ENCODE measurements around the gene GASK1B. TPM values are rescaled to one million over a fixed set of nuclear protein-coding genes. Genes with fewer than 3 reads are reported as not detected.
A peak's percentile ranks its signal among the peaks of the same experiment; 100 is the strongest.

The GASK1B gene
- total and polyA plus RNA-seq, 2 of the 13 experiments (the other 11 are each of a cell fraction or from before 2014, with no cell fraction given) = 29.1 to 40.4 TPM

DNA sequence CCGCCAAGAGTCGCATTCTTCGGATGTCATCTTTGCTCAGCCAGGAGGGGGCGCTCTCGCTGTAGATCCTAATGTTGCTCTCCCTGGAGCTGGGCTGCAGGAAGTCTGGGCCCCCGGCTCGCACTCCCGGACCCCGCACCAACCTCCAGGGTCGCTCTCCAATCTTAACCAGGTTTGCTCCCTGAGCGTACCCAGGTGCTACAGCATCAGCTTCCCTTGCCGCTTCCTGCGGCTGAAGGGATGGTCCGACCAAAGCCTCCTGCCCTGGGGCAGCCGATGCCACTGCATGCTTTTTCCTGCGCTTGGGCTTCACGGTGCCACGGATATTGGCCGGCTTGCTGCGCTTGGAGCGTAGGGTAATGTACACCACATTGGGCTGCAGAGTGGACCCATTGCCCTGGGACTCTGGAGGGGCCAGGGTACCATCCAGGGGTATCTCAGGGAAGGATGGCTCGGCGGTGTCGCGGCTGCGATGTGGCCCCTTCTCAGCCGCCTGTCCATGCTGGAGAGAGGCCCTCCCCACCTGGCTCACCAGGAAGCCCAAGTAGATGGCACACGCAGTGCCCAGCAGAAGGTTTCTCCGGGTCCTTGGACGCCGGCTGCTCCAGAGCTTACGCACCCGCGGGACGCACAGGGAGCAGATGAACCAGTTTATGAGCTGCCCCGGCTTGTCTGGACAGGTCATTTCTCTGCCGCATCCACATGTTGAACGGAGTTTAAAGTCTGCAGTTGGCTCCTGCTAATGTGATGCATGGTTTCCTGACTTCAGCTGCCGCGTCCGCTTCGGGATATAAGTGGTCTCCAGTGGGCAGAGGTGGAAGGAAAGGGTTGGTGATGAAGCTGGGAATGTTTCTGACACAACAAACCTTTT lies 1.9 kb downstream of the GASK1B start (continued):
- TF ChIP-seq CBX1 (IDR thresholded peaks at IDR 0.05; ENCODE audit: low read depth) = no peak
- TF ChIP-seq, protein P1, sequence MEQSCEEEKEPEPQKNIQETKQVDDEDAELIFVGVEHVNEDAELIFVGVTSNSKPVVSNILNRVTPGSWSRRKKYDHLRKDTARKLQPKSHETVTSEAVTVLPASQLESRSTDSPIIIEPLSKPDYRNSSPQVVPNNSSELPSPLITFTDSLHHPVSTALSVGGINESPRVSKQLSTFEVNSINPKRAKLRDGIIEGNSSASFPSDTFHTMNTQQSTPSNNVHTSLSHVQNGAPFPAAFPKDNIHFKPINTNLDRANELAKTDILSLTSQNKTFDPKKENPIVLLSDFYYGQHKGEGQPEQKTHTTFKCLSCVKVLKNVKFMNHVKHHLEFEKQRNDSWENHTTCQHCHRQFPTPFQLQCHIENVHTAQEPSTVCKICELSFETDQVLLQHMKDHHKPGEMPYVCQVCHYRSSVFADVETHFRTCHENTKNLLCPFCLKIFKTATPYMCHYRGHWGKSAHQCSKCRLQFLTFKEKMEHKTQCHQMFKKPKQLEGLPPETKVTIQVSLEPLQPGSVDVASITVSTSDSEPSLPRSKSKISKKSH (CRISPR knock-in tag; IDR thresholded peaks at IDR 0.05; ENCODE audit: borderline replicate concordance) = no peak; the same call in 1 of the 2 replicates
- TF ChIP-seq PHF5A (CRISPR knock-in tag; IDR thresholded peaks at IDR 0.05; ENCODE audit: low read depth, unreplicated experiment) = no peak
- TF ChIP-seq ZNF296 (CRISPR knock-in tag; conservative IDR thresholded peaks at IDR 0.05) = no peak; the same call in 1 of the 2 replicates
- TF ChIP-seq HDAC1 (CRISPR knock-in tag; IDR thresholded peaks at IDR 0.05) = peak; percentile 81
- peak; percentile 54; the same call in 1 of the 2 replicates for TF ChIP-seq TBX2 (CRISPR knock-in tag; IDR thresholded peaks at IDR 0.05; ENCODE audit: borderline replicate concordance)
- TF ChIP-seq SRSF1 (optimal IDR thresholded peaks at IDR 0.05; ENCODE audit: low read depth, low read length) = peak; percentile 20
- TF ChIP-seq SNAI1 (CRISPR knock-in tag; IDR thresholded peaks at IDR 0.05; ENCODE audit: borderline replicate concordance) = no peak
- TF ChIP-seq ARNT (IDR thresholded peaks at IDR 0.05) = no peak
- TF ChIP-seq, protein P2, sequence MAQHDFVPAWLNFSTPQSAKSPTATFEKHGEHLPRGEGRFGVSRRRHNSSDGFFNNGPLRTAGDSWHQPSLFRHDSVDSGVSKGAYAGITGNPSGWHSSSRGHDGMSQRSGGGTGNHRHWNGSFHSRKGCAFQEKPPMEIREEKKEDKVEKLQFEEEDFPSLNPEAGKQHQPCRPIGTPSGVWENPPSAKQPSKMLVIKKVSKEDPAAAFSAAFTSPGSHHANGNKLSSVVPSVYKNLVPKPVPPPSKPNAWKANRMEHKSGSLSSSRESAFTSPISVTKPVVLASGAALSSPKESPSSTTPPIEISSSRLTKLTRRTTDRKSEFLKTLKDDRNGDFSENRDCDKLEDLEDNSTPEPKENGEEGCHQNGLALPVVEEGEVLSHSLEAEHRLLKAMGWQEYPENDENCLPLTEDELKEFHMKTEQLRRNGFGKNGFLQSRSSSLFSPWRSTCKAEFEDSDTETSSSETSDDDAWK (CRISPR knock-in tag; IDR thresholded peaks at IDR 0.05) = no peak
- TF ChIP-seq, protein P3, sequence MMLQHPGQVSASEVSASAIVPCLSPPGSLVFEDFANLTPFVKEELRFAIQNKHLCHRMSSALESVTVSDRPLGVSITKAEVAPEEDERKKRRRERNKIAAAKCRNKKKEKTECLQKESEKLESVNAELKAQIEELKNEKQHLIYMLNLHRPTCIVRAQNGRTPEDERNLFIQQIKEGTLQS (CRISPR knock-in tag; IDR thresholded peaks at IDR 0.05) = no peak
- no peak for TF ChIP-seq TBP (CRISPR knock-in tag; IDR thresholded peaks at IDR 0.05)
- no peak for TF ChIP-seq MEIS2 (CRISPR knock-in tag; IDR thresholded peaks at IDR 0.05)
- TF ChIP-seq ZNF558 (CRISPR knock-in tag; IDR thresholded peaks at IDR 0.05; ENCODE audit: borderline replicate concordance) = no peak
- no peak; the same call in 1 of the 2 replicates for TF ChIP-seq ZNF841 (CRISPR knock-in tag; IDR thresholded peaks at IDR 0.05; ENCODE audit: borderline replicate concordance)
- no peak; the same call in none of the 2 replicates for TF ChIP-seq ZFP90 (CRISPR knock-in tag; IDR thresholded peaks at IDR 0.05; ENCODE audit: borderline replicate concordance)
- TF ChIP-seq ZSCAN12 (CRISPR knock-in tag; IDR thresholded peaks at IDR 0.05) = no peak
- no peak for TF ChIP-seq HCFC1 (IDR thresholded peaks at IDR 0.05; ENCODE audit: low read depth, low read length)
- peak; percentile 68 for TF ChIP-seq POLR2G (IDR thresholded peaks at IDR 0.05; ENCODE audit: low read depth, low read length)
- no peak for TF ChIP-seq ZNF24 (IDR thresholded peaks at IDR 0.05)
- TF ChIP-seq DNMT3B (CRISPR knock-in tag; conservative IDR thresholded peaks at IDR 0.05) = no peak
- no peak for TF ChIP-seq CC2D1A (CRISPR knock-in tag; IDR thresholded peaks at IDR 0.05)
- TF ChIP-seq MEIS1 (CRISPR knock-in tag; IDR thresholded peaks at IDR 0.05; ENCODE audit: borderline replicate concordance) = no peak; the same call in 1 of the 2 replicates
- TF ChIP-seq, protein P4, sequence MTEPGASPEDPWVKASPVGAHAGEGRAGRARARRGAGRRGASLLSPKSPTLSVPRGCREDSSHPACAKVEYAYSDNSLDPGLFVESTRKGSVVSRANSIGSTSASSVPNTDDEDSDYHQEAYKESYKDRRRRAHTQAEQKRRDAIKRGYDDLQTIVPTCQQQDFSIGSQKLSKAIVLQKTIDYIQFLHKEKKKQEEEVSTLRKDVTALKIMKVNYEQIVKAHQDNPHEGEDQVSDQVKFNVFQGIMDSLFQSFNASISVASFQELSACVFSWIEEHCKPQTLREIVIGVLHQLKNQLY (CRISPR knock-in tag; IDR thresholded peaks at IDR 0.05) = no peak
- TF ChIP-seq PCBP1 (IDR thresholded peaks at IDR 0.05; ENCODE audit: borderline replicate concordance, low read depth, low read length) = no peak
- no peak for TF ChIP-seq ZNF230 (CRISPR knock-in tag; IDR thresholded peaks at IDR 0.05)
